Progenitor cell of endocrine pancreas (in vitro differentiated cells): Measurements from ENCODE around the gene SEMA7A. TPM values are rescaled to one million over a fixed set of nuclear protein-coding genes. Genes with fewer than 3 reads are reported as not detected.

ENCODE experiments used
- DNase-seq: peaks from one replicate; pipeline ENCODE4 v3.0.0; 2021; ENCODE audit warnings: low spot score; ENCODE audit not compliant: unreplicated experiment
- H3K27ac Mint-ChIP-seq: 2 replicates; pipeline ENCODE4 v1.8.0; 2021; ENCODE audit warnings: mild to moderate bottlenecking, moderate library complexity, mixed read lengths
- H3K27me3 Mint-ChIP-seq: 2 replicates; pipeline ENCODE4 v1.8.0; 2021; ENCODE audit warnings: mixed read lengths
- H3K36me3 Mint-ChIP-seq: 2 replicates; pipeline ENCODE4 v1.8.0; 2022; ENCODE audit warnings: mixed read lengths; ENCODE audit not compliant: insufficient read depth
- H3K4me1 Mint-ChIP-seq: 2 replicates; pipeline ENCODE4 v1.8.0; 2021; ENCODE audit warnings: low read depth, mixed read lengths
- H3K4me3 Mint-ChIP-seq: 2 replicates; pipeline ENCODE4 v1.8.0; 2021; ENCODE audit warnings: low read depth, mild to moderate bottlenecking, moderate library complexity, mixed read lengths
- H3K9me3 Mint-ChIP-seq: 2 replicates; pipeline ENCODE4 v1.8.0; 2021; ENCODE audit warnings: low read depth, mixed read lengths
- CTCF ChIP-seq: fragments of 200-600 bp; sonication (generic); IDR thresholded peaks from one replicate; pipeline ENCODE4 v1.5.0; 2021; ENCODE audit warnings: antibody characterized with exemption, mild to moderate bottlenecking; ENCODE audit not compliant: unreplicated experiment
- total RNA-seq: library from RNA; stranded (reverse); gene quantifications from 2 replicates; pipeline ENCODE4 v1.2.1, GENCODE V29; 2021

SEMA7A gene
- total RNA-seq, 1 donor from 2014 or later, result 1.9 TPM

GRCh38 chr15:74429781-74430400 lies 3.9 kb downstream of the SEMA7A start:
- no peak for DNase-seq
- no peak for TF ChIP-seq CTCF

GRCh38 chr15:74428970-74429780 lies 4.6 kb downstream of the SEMA7A start:
- Mint-ChIP-seq H3K9me3 (no peaks in the 10 kb centered on the region), H3K4me3 (no peak overlapping the region), H3K36me3 (no peaks in the 10 kb centered on the region), H3K4me1 (peaks cover 1% of the 10 kb centered on the region), H3K27ac (no peak overlapping the region), H3K27me3 (peaks cover 40% of the 10 kb centered on the region)
- no peak for DNase-seq
- TF ChIP-seq CTCF, result no peak

More at GRCh38 chr15:74429781-74430400, 3.9 kb downstream of the SEMA7A start:
- H3K36me3 Mint-ChIP-seq, result no peaks in the 10 kb centered on the region
- H3K9me3 Mint-ChIP-seq, result no peaks in the 10 kb centered on the region
- peaks cover 3% of the 10 kb centered on the region for H3K4me1 Mint-ChIP-seq
- peaks cover 47% of the 10 kb centered on the region for H3K27me3 Mint-ChIP-seq
- no peak overlapping the region for H3K4me3 Mint-ChIP-seq
- H3K27ac Mint-ChIP-seq, result no peak overlapping the region

- TF ChIP-seq CTCF, result no peak
- H3K4me3 Mint-ChIP-seq, result no peak overlapping the region
- no peaks in the 10 kb centered on the region for H3K36me3 Mint-ChIP-seq
Observed at GRCh38 chr15:74428442-74428787, 5.3 kb downstream of the SEMA7A start.

GRCh38 chr15:74427607-74428441 lies 5.9 kb downstream of the SEMA7A start:
- no peaks in the 10 kb centered on the region for H3K36me3 Mint-ChIP-seq
- no peak for TF ChIP-seq CTCF
- no peak overlapping the region for H3K27ac Mint-ChIP-seq
- DNase-seq, result no peak
- H3K4me1 Mint-ChIP-seq, result peaks cover 1% of the 10 kb centered on the region
- H3K4me3 Mint-ChIP-seq, result no peak overlapping the region
- no peaks in the 10 kb centered on the region for H3K9me3 Mint-ChIP-seq
- H3K27me3 Mint-ChIP-seq, result peaks cover 38% of the 10 kb centered on the region

More at GRCh38 chr15:74428442-74428787, 5.3 kb downstream of the SEMA7A start:
- peaks cover 38% of the 10 kb centered on the region for H3K27me3 Mint-ChIP-seq
- no peaks in the 10 kb centered on the region for H3K9me3 Mint-ChIP-seq
- no peak overlapping the region for H3K27ac Mint-ChIP-seq
- H3K4me1 Mint-ChIP-seq, result peaks cover 1% of the 10 kb centered on the region
- DNase-seq, result no peak
